ENCODE measurements around the gene PYDC2. TPM values are rescaled to one million over a fixed set of nuclear protein-coding genes. Genes with fewer than 3 reads are reported as not detected.
A peak's percentile ranks its signal among the peaks of the same experiment; 100 is the strongest.

The PYDC2 gene
- not detected for total RNA-seq
- polyA plus RNA-seq: not detected

DNA sequence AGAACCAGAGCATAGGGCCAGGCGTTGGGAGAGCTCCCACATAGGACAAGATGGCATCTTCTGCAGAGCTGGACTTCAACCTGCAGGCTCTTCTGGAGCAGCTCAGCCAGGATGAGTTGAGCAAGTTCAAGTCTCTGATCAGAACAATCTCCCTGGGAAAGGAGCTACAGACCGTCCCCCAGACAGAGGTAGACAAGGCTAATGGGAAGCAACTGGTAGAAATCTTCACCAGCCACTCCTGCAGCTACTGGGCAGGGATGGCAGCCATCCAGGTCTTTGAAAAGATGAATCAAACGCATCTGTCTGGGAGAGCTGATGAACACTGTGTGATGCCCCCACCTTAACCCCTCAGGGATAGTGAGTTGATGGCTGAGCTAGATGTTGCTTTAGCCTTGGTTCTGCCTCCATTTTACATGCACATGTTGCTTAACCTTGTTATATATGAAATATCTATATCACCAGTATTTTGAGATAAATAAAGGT lies at the start of gene PYDC2:
PYDC2 (plus strand) TSS at position 51 of the 483 bp plus-strand sequence; CDS start at position 51, 0 bp downstream.
- intact Hi-C loops (cut with micrococcal nuclease): no loop called here
- CTCF ChIA-PET (ENCODE audit: partially characterized antibody): no interaction called here
- no peaks in the 10 kb centered on the region for H3K9me3 ChIP-seq (ENCODE audit: control insufficient read depth in 1 of 2, low read length in 2 of 2)
- no peak for DNase-seq
- no peaks in the 10 kb centered on the region for H3K27me3 ChIP-seq (ENCODE audit: insufficient read depth, low read length)
- H3K9me3 Mint-ChIP-seq: peaks cover 0 to 3% (median 0%) of the 10 kb centered on the region in 8 donors
- H3K27ac ChIP-seq (ENCODE audit: low read depth, low read length): no peak within 1 kb of the TSS
- H3K4me3 Mint-ChIP-seq: no peak within 1 kb of the TSS
- no peak within 1 kb of the TSS for H3K27ac Mint-ChIP-seq
- no peak within 1 kb of the TSS for H3K4me3 ChIP-seq (ENCODE audit: low read length in 2 of 2)
- no peaks in the 10 kb centered on the region for H3K4me1 Mint-ChIP-seq
- POLR2A ChIA-PET (ENCODE audit: partially characterized antibody): no interaction called here
- no peaks in the 10 kb centered on the region for H3K36me3 ChIP-seq (ENCODE audit: insufficient read depth, low read length)
- no peaks in the 10 kb centered on the region for H3K36me3 Mint-ChIP-seq
- no peaks in the 10 kb centered on the region for H3K27me3 Mint-ChIP-seq
- H3K4me1 ChIP-seq (ENCODE audit: insufficient read depth, low read length): no peaks in the 10 kb centered on the region

DNA sequence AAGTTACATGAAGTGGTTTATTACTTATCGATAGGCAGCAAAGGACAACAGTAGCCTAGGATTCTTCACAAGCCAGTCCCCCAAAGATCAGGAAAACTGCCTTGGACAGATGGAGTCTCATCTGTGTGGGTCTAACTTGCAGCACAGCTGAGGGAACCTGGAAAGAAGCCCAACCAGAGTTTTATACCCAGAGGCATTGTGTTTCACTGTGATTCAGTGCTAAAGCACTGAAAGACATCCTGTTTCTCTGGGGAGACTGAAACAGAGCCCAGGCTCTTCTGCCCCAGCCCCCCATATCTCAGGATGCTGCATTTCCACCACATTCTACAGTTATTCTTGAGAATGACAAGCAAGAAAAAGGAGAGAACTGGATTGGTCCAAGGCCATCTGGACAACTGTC lies 48.2 kb upstream of the PYDC2 start:
- H3K4me3 ChIP-seq (ENCODE audit: low read length in 2 of 2): no peak overlapping the region
- ChIA-PET POLR2A (ENCODE audit: partially characterized antibody) (no interaction called here), CTCF (ENCODE audit: partially characterized antibody) (no interaction called here)
- Mint-ChIP-seq H3K4me1 (peaks cover 0 to 1% (median 0%) of the 10 kb centered on the region in 4 donors), H3K27ac (no peak overlapping the region), H3K27me3 (no peaks in the 10 kb centered on the region), H3K4me3 (no peak overlapping the region), H3K9me3 (peaks cover 0 to 17% (median 12%) of the 10 kb centered on the region in 8 donors), H3K36me3 (no peaks in the 10 kb centered on the region)
- H3K27me3 ChIP-seq (ENCODE audit: insufficient read depth, low read length): no peaks in the 10 kb centered on the region
- no peak for DNase-seq
- H3K36me3 ChIP-seq (ENCODE audit: insufficient read depth, low read length): no peaks in the 10 kb centered on the region
- H3K4me1 ChIP-seq (ENCODE audit: insufficient read depth, low read length): no peaks in the 10 kb centered on the region
- H3K27ac ChIP-seq (ENCODE audit: low read depth, low read length): no peak overlapping the region
- intact Hi-C loops (cut with micrococcal nuclease): no loop called here
- no peaks in the 10 kb centered on the region for H3K9me3 ChIP-seq (ENCODE audit: control insufficient read depth in 1 of 2, low read length in 2 of 2)

DNA sequence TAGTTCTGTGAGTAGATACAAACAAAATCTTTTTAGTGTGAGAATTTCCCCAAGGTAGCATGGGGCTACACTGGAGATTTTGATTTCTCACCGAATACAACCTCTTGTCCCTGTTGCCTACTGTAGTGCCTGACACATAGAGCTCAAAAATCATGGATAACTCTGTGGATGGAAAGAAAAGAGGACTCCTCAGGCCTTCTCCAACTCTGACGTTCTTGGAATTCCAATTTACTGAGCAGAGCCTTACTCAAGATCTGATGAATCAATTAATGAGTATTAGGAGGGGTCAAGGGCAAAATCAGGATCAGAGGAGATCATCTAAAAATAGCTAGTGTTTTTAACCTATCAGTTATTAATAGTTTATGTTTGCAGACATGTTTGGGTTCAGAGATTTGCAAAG lies 46.7 kb upstream of the PYDC2 start:
- Histone ChIP-seq H3K36me3 (ENCODE audit: insufficient read depth, low read length) (no peaks in the 10 kb centered on the region), H3K4me1 (ENCODE audit: insufficient read depth, low read length) (no peaks in the 10 kb centered on the region), H3K27ac (ENCODE audit: low read depth, low read length) (no peak overlapping the region), H3K9me3 (ENCODE audit: control insufficient read depth in 1 of 2, low read length in 2 of 2) (no peaks in the 10 kb centered on the region), H3K4me3 (ENCODE audit: low read length in 2 of 2) (no peak overlapping the region), H3K27me3 (ENCODE audit: insufficient read depth, low read length) (no peaks in the 10 kb centered on the region)
- intact Hi-C loops (cut with micrococcal nuclease): no loop called here
- H3K4me1 Mint-ChIP-seq: peaks cover 0 to 1% (median 0%) of the 10 kb centered on the region in 4 donors
- H3K4me3 Mint-ChIP-seq: no peak overlapping the region
- ChIA-PET POLR2A (ENCODE audit: partially characterized antibody) (no interaction called here), CTCF (ENCODE audit: partially characterized antibody) (interaction anchor here (0.8 to 1.5 kb wide), 2 partner anchors 10 to 1030 kb away, joined by 3 to 4 read pairs; no protein-coding TSS in a partner anchor)
- H3K27ac Mint-ChIP-seq: no peak overlapping the region
- H3K36me3 Mint-ChIP-seq: no peaks in the 10 kb centered on the region
- peaks cover 0 to 17% (median 11%) of the 10 kb centered on the region in 8 donors for H3K9me3 Mint-ChIP-seq
- H3K27me3 Mint-ChIP-seq: no peaks in the 10 kb centered on the region
- DNase-seq: no peak

DNA sequence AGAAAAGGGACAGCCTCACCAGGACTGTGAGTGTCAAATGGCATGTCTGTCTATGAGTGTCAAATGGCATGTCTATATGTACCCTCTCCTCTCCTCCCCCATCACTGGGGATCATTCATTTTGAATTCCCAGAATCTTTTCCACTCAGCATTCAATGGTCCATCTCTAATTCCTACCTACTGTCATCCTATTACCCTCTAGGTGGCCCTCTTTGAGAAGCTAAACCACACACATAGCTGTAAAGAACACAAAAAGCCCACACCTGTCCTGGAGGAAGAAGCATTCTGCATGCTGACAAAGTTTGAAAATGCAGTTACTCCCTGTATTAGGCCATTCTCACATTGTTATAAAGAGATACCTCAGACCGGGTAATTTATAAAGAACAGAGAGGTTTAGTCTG lies 46.2 kb upstream of the PYDC2 start:
- Mint-ChIP-seq H3K27me3 (no peaks in the 10 kb centered on the region), H3K9me3 (peaks cover 0 to 14% (median 9%) of the 10 kb centered on the region in 8 donors), H3K4me3 (no peak overlapping the region), H3K4me1 (peaks cover 0 to 1% (median 0%) of the 10 kb centered on the region in 4 donors), H3K27ac (no peak overlapping the region), H3K36me3 (no peaks in the 10 kb centered on the region)
- POLR2A ChIA-PET (ENCODE audit: partially characterized antibody): no interaction called here
- no peak overlapping the region for H3K4me3 ChIP-seq (ENCODE audit: low read length in 2 of 2)
- CTCF ChIA-PET (ENCODE audit: partially characterized antibody): interaction anchor here (1.5 kb wide), 1 partner anchor 1030 kb away, joined by 4 read pairs; no protein-coding TSS in a partner anchor
- intact Hi-C loops (cut with micrococcal nuclease): loop anchor here (5.0 kb wide), 1 partner anchor 1028 kb away; no protein-coding TSS in a partner anchor
- no peaks in the 10 kb centered on the region for H3K4me1 ChIP-seq (ENCODE audit: insufficient read depth, low read length)
- H3K27ac ChIP-seq (ENCODE audit: low read depth, low read length): no peak overlapping the region
- no peaks in the 10 kb centered on the region for H3K27me3 ChIP-seq (ENCODE audit: insufficient read depth, low read length)
- no peak for DNase-seq
- H3K36me3 ChIP-seq (ENCODE audit: insufficient read depth, low read length): no peaks in the 10 kb centered on the region
- H3K9me3 ChIP-seq (ENCODE audit: control insufficient read depth in 1 of 2, low read length in 2 of 2): no peaks in the 10 kb centered on the region

DNA sequence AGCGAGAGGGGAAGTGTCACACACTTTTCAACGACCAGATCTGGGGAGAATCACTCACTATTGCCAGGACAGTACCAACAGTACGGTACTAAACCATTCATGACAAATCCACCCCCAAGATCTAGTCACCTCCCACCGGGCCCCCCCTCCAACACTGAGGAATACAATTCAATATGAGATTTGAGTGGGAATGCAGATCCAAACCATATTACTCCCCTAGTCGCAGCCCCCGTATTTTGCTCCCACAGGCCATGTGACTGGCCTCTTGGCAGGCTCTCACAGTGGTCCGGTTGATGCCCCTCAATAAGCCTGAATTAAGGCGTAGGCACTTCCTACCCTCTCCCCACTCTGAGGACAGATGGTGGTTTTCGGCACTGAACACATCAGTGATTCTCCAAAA lies 45.4 kb upstream of the PYDC2 start:
- Histone ChIP-seq H3K27me3 (ENCODE audit: insufficient read depth, low read length) (no peaks in the 10 kb centered on the region), H3K4me1 (ENCODE audit: insufficient read depth, low read length) (no peaks in the 10 kb centered on the region), H3K36me3 (ENCODE audit: insufficient read depth, low read length) (no peaks in the 10 kb centered on the region), H3K4me3 (ENCODE audit: low read length in 2 of 2) (no peak overlapping the region), H3K27ac (ENCODE audit: low read depth, low read length) (no peak overlapping the region), H3K9me3 (ENCODE audit: control insufficient read depth in 1 of 2, low read length in 2 of 2) (no peaks in the 10 kb centered on the region)
- intact Hi-C loops (cut with micrococcal nuclease): loop anchor here (5.0 kb wide), 1 partner anchor 1027 kb away; no protein-coding TSS in a partner anchor
- POLR2A ChIA-PET (ENCODE audit: partially characterized antibody): no interaction called here
- H3K27ac Mint-ChIP-seq: no peak overlapping the region
- H3K9me3 Mint-ChIP-seq: peaks cover 0 to 6% (median 4%) of the 10 kb centered on the region in 8 donors
- no peak overlapping the region for H3K4me3 Mint-ChIP-seq
- DNase-seq: peak in 1 of 5 donors; percentile 36
- H3K36me3 Mint-ChIP-seq: no peaks in the 10 kb centered on the region
- CTCF ChIA-PET (ENCODE audit: partially characterized antibody): no interaction called here
- no peaks in the 10 kb centered on the region for H3K27me3 Mint-ChIP-seq
- peaks cover 0 to 1% (median 0%) of the 10 kb centered on the region in 4 donors for H3K4me1 Mint-ChIP-seq

DNA sequence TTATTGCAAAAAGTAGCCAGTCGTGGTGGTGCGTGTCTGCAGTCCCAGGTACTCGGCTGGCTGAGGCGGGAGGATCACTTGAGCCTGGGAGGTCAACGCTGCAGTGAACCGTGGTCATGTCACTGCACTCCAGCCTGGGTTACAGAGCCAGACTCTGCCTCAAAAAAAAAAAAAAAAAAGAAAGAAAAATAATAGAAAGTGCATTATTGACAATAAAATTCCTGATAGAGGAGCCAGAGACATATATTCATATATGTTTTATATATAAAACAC lies 43.6 kb upstream of the PYDC2 start:
- H3K36me3 Mint-ChIP-seq: no peaks in the 10 kb centered on the region
- no peaks in the 10 kb centered on the region for H3K27me3 Mint-ChIP-seq
- no peaks in the 10 kb centered on the region for H3K9me3 ChIP-seq (ENCODE audit: control insufficient read depth in 1 of 2, low read length in 2 of 2)
- CTCF ChIA-PET (ENCODE audit: partially characterized antibody): no interaction called here
- no peak overlapping the region for H3K27ac ChIP-seq (ENCODE audit: low read depth, low read length)
- H3K27ac Mint-ChIP-seq: no peak overlapping the region
- no peaks in the 10 kb centered on the region for H3K27me3 ChIP-seq (ENCODE audit: insufficient read depth, low read length)
- DNase-seq: no peak
- peaks cover 0 to 1% (median 0%) of the 10 kb centered on the region in 4 donors for H3K4me1 Mint-ChIP-seq
- peaks cover 0 to 5% (median 0%) of the 10 kb centered on the region in 8 donors for H3K9me3 Mint-ChIP-seq
- H3K4me1 ChIP-seq (ENCODE audit: insufficient read depth, low read length): no peaks in the 10 kb centered on the region
- H3K4me3 Mint-ChIP-seq: no peak overlapping the region
- intact Hi-C loops (cut with micrococcal nuclease): loop anchor here (5.0 kb wide), 1 partner anchor 1025 kb away; no protein-coding TSS in a partner anchor
- no peak overlapping the region for H3K4me3 ChIP-seq (ENCODE audit: low read length in 2 of 2)
- POLR2A ChIA-PET (ENCODE audit: partially characterized antibody): no interaction called here
- no peaks in the 10 kb centered on the region for H3K36me3 ChIP-seq (ENCODE audit: insufficient read depth, low read length)

DNA sequence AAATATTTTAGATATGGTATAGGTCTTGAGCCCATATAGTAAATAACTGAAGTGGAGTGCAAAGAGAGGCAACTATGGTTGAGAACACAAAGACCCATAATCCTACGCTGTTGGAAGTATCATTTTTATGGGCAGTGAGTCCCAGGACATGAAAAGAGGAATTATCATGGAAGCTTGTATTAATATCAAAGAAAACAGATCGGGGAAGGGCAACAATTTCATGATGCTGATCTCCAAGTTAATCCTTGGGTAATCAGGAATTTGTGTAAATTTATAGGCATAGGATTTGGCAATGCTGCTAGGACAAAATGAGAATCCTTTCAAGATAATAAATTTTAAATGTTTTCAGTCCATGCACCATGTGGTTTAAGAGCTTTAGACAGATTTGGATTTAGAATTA lies 40.2 kb upstream of the PYDC2 start:
- CTCF ChIA-PET (ENCODE audit: partially characterized antibody): interaction anchor here (1.1 kb wide), 1 partner anchor 1023 kb away, joined by 4 read pairs; no protein-coding TSS in a partner anchor
- no peaks in the 10 kb centered on the region for H3K36me3 Mint-ChIP-seq
- POLR2A ChIA-PET (ENCODE audit: partially characterized antibody): no interaction called here
- no peaks in the 10 kb centered on the region for H3K27me3 Mint-ChIP-seq
- H3K27ac ChIP-seq (ENCODE audit: low read depth, low read length): no peak overlapping the region
- H3K4me3 Mint-ChIP-seq: no peak overlapping the region
- no peaks in the 10 kb centered on the region for H3K36me3 ChIP-seq (ENCODE audit: insufficient read depth, low read length)
- no peak for DNase-seq
- H3K9me3 ChIP-seq (ENCODE audit: control insufficient read depth in 1 of 2, low read length in 2 of 2): no peaks in the 10 kb centered on the region
- no peak overlapping the region for H3K27ac Mint-ChIP-seq
- no peaks in the 10 kb centered on the region for H3K4me1 ChIP-seq (ENCODE audit: insufficient read depth, low read length)
- H3K27me3 ChIP-seq (ENCODE audit: insufficient read depth, low read length): no peaks in the 10 kb centered on the region
- H3K4me1 Mint-ChIP-seq: peaks cover 0 to 1% (median 0%) of the 10 kb centered on the region in 4 donors
- H3K9me3 Mint-ChIP-seq: peaks cover 0 to 4% (median 0%) of the 10 kb centered on the region in 8 donors
- H3K4me3 ChIP-seq (ENCODE audit: low read length in 2 of 2): no peak overlapping the region
- intact Hi-C loops (cut with micrococcal nuclease): no loop called here
